Spleen (tissue), 7 donors: ENCODE results near the gene LCP1.

Source experiments
- CTCF ChIP-seq, 11 experiments: fragments of 200-600 bp in 7 of 11; fragments of 450-650 bp in 4 of 11; sonication (generic) in 4 of 11; IDR thresholded peaks in 8 of 11; conservative IDR thresholded peaks in 3 of 11; 1 replicate in 7 of 11; 2 replicates in 4 of 11; pipeline versions ENCODE4 v1.4.0 to v1.8.0; 2016 to 2021; ENCODE audit warnings: antibody characterized with exemption in 11 of 11, inconsistent platforms in 4 of 11, mild to moderate bottlenecking in 1 of 11
- POLR2A ChIP-seq, 3 donors: fragments of 450-650 bp; IDR thresholded peaks; one replicate each; pipeline ENCODE4 v1.5.1; 2017; ENCODE audit warnings: antibody characterized with exemption in 3 of 3, mild to moderate bottlenecking in 1 of 3
- POLR2AphosphoS5 ChIP-seq, 3 donors: sonication (generic); formaldehyde crosslinking; IDR thresholded peaks; one replicate each; pipeline ENCODE4 v1.5.1; 2017; ENCODE audit warnings: antibody characterized with exemption in 3 of 3
- donor health status: DM: no; HTN: no; CAD: no; lungs with moderate emphysema.
- donor health status: DM: no; HTN: no; CAD: no.
- donor health status: DM: no; HTN: no; CAD: no.

GRCh38 chr13:46088821-46089562 is 93.0 kb downstream of the LCP1 start:
- TF ChIP-seq POLR2AphosphoS5 (IDR thresholded peaks at IDR 0.05) (no peak), POLR2A (IDR thresholded peaks at IDR 0.05) (no peak), CTCF (IDR thresholded peaks at IDR 0.05 in 8 of 11, conservative IDR thresholded peaks at IDR 0.05 in 3 of 11) (no peak)
